ENCODE data around the gene CARF. TPM values are rescaled to one million over a fixed set of nuclear protein-coding genes. Genes with fewer than 3 reads are reported as not detected.
A peak's percentile ranks its signal among the peaks of the same experiment; 100 is the strongest.
"Not testable (repeated sequence)": the region's sequence is repeated elsewhere in the genome, so short reads cannot be mapped to it uniquely, and the experiment has no call there.

Gene CARF
- polyA plus RNA-seq, 3 donors = 1.1 to 4.6 (median 2.8) TPM

DNA sequence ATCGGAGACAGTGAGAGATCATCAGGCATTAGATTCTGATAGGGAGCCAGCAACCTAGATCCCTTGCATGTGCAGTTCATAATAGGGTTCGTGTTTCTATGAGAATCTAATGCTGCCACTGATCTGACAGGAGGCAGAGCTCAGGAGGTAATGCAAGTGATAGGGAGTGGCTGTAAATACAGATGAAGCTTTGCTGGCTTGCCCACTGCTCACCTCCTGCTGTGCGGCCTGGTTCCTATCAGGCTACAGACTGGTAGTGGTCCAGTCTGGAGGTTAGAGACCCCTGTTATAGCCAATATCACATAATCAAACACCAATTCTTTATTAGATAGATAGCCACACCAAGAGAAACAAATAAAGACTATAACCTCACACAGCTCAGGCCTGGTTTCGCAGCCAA is 51.6 kb downstream of the CARF start:
- Mint-ChIP-seq H3K36me3 (peaks cover 12 to 24% of the 10 kb centered on the region in 2 donors), H3K4me1 (peaks cover 4% of the 10 kb centered on the region), H3K9me3 (peaks cover 0 to 2% (median 0%) of the 10 kb centered on the region in 7 donors), H3K27ac (peak overlapping the region in 2 of 7 donors; percentile 25 to 54), H3K27me3 (ENCODE audit: low read depth in 3 of 3) (peaks cover 0 to 2% (median 0%) of the 10 kb centered on the region in 3 donors), H3K4me3 (no peak overlapping the region)
- no peak overlapping the region for H3K4me3 ChIP-seq (replicated peaks in 1 of 3; ENCODE audit: low read depth in 2 of 3, low read length in 3 of 3)
- H3K27me3 ChIP-seq (ENCODE audit: control insufficient read depth in 2 of 2, insufficient read depth in 2 of 2, low read length in 2 of 2) = no peaks in the 10 kb centered on the region
- no peak overlapping the region for H3K27ac ChIP-seq (ENCODE audit: low read depth in 1 of 2, low read length in 2 of 2)
- WGBS (ENCODE audit: insufficient coverage) = 94% methylated on average over 2 of the region's 4 CpGs
- H4K20me1 ChIP-seq (ENCODE audit: insufficient read depth, low read length) = no peaks in the 10 kb centered on the region
- DNase-seq = no peak
- H3K9ac ChIP-seq (ENCODE audit: insufficient read depth, low read length, poor library complexity, severe bottlenecking) = no peak overlapping the region
- intact Hi-C loops (cut with micrococcal nuclease) = loop anchor here in 1 of 2 donors (5.0 kb wide), 1 partner anchor 49 kb away; the partner anchor contains the start of gene NBEAL1
- H3K4me2 ChIP-seq (replicated peaks; ENCODE audit: extremely low read depth, low read length, poor library complexity, severe bottlenecking) = no peak overlapping the region
- H3K4me1 ChIP-seq (ENCODE audit: control insufficient read depth in 1 of 2, insufficient read depth in 2 of 2, low read length in 2 of 2) = peaks cover 0 to 4% of the 10 kb centered on the region in 2 donors
- TF ChIP-seq, protein P1, sequence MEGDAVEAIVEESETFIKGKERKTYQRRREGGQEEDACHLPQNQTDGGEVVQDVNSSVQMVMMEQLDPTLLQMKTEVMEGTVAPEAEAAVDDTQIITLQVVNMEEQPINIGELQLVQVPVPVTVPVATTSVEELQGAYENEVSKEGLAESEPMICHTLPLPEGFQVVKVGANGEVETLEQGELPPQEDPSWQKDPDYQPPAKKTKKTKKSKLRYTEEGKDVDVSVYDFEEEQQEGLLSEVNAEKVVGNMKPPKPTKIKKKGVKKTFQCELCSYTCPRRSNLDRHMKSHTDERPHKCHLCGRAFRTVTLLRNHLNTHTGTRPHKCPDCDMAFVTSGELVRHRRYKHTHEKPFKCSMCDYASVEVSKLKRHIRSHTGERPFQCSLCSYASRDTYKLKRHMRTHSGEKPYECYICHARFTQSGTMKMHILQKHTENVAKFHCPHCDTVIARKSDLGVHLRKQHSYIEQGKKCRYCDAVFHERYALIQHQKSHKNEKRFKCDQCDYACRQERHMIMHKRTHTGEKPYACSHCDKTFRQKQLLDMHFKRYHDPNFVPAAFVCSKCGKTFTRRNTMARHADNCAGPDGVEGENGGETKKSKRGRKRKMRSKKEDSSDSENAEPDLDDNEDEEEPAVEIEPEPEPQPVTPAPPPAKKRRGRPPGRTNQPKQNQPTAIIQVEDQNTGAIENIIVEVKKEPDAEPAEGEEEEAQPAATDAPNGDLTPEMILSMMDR (IDR thresholded peaks at IDR 0.05) = no peak
- no peaks in the 10 kb centered on the region for H3K9me3 ChIP-seq (replicated peaks in 1 of 2; ENCODE audit: control insufficient read depth in 1 of 2, insufficient read depth in 1 of 2, low read length in 2 of 2)
- no peaks in the 10 kb centered on the region for H3K79me2 ChIP-seq (ENCODE audit: insufficient read depth, low read length)
- no peak overlapping the region for H2AFZ ChIP-seq (ENCODE audit: insufficient read depth, low read depth, low read length, poor library complexity, severe bottlenecking)
- peaks cover 2 to 3% of the 10 kb centered on the region in 2 donors for H3K36me3 ChIP-seq (replicated peaks in 1 of 2; ENCODE audit: control insufficient read depth in 1 of 2, insufficient read depth in 2 of 2, low read length in 2 of 2)

DNA sequence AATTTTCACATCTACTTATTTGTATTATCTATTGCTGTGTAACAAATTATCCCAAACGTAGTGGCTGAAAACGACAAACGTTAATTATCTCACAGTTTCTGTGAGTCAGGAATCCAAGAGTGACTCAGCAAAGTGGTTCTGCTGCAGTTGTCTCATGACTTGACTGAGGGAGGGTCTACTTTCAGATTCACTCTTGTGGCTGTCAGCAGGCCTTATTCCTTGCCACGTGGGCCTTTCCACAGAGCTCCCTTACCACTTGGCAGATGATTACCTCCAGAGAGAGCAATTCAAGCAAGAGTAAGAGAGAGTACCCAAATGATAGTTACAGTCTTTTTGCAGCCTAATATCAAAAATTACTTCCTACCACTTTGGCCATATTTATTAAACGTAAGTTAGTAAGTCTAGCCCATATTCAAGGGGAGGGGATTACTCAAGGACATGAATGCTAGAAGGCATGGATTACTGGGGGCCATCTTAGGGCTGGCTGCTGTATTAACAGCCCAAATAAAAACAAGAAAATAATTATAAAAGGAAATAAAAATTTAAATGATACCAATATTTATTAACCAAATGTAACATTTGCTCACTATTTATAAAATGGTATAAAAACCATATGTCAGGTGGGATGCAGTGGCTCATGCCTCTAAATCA is 53.9 kb downstream of the CARF start:
- Histone ChIP-seq H3K79me2 (ENCODE audit: insufficient read depth, low read length) (no peaks in the 10 kb centered on the region), H4K20me1 (ENCODE audit: insufficient read depth, low read length) (no peaks in the 10 kb centered on the region), H2AFZ (ENCODE audit: insufficient read depth, low read depth, low read length, poor library complexity, severe bottlenecking) (no peak overlapping the region), H3K9ac (ENCODE audit: insufficient read depth, low read length, poor library complexity, severe bottlenecking) (no peak overlapping the region), H3K4me2 (replicated peaks; ENCODE audit: extremely low read depth, low read length, poor library complexity, severe bottlenecking) (peak overlapping the region; percentile 5), H3K36me3 (replicated peaks in 1 of 2; ENCODE audit: control insufficient read depth in 1 of 2, insufficient read depth in 2 of 2, low read length in 2 of 2) (peaks cover 2 to 3% of the 10 kb centered on the region in 2 donors), H3K27ac (ENCODE audit: low read depth in 1 of 2, low read length in 2 of 2) (peak overlapping the region in 1 of 2 donors; percentile 6), H3K27me3 (ENCODE audit: control insufficient read depth in 2 of 2, insufficient read depth in 2 of 2, low read length in 2 of 2) (no peaks in the 10 kb centered on the region), H3K4me1 (ENCODE audit: control insufficient read depth in 1 of 2, insufficient read depth in 2 of 2, low read length in 2 of 2) (peaks cover 0 to 4% of the 10 kb centered on the region in 2 donors), H3K4me3 (replicated peaks in 1 of 3; ENCODE audit: low read depth in 2 of 3, low read length in 3 of 3) (no peak overlapping the region), H3K9me3 (replicated peaks in 1 of 2; ENCODE audit: control insufficient read depth in 1 of 2, insufficient read depth in 1 of 2, low read length in 2 of 2) (no peaks in the 10 kb centered on the region)
- Mint-ChIP-seq H3K4me1 (peaks cover 4% of the 10 kb centered on the region), H3K27me3 (ENCODE audit: low read depth in 3 of 3) (peaks cover 0 to 2% (median 0%) of the 10 kb centered on the region in 3 donors), H3K36me3 (peaks cover 10 to 17% of the 10 kb centered on the region in 2 donors), H3K9me3 (no peaks in the 10 kb centered on the region), H3K27ac (peak overlapping the region in 6 of 7 donors; percentile 35 to 81 (median 70)), H3K4me3 (peak overlapping the region in 1 of 2 donors; percentile 48)
- WGBS (ENCODE audit: insufficient coverage) = 0% methylated on average over 1 of the region's 5 CpGs
- intact Hi-C loops (cut with micrococcal nuclease) = loop anchor here in 1 of 2 donors (5.0 kb wide), 1 partner anchor 46 kb away; the partner anchor contains the start of gene NBEAL1
- TF ChIP-seq, protein P1 (IDR thresholded peaks at IDR 0.05) = no peak
- peak; percentile 62 to 81 (median 65) for DNase-seq

DNA sequence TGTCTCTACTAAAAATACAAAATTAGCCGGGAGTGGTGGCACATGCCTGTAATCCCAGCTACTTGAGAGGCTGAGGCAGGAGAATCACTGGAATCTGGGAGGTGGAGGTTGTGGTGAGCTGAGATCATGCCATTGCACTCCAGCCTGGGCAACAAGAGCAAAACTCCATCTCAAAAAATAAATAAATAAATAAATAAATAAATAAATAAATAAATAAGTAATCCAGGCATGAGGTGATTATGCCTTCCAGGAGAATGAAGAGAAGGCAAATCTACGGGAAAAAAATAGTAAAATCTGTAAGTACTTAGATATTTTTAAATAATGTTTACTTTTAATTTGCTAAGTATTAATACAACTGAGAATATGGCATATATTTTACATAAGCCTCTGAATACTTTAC is 57.3 kb downstream of the CARF start:
- not testable (repeated sequence) for H3K36me3 ChIP-seq (replicated peaks in 1 of 2; ENCODE audit: control insufficient read depth in 1 of 2, insufficient read depth in 2 of 2, low read length in 2 of 2); H3K27me3 Mint-ChIP-seq (ENCODE audit: low read depth in 3 of 3); H3K79me2 ChIP-seq (ENCODE audit: insufficient read depth, low read length); H3K27ac Mint-ChIP-seq; H3K27ac ChIP-seq (ENCODE audit: low read depth in 1 of 2, low read length in 2 of 2); H3K27me3 ChIP-seq (ENCODE audit: control insufficient read depth in 2 of 2, insufficient read depth in 2 of 2, low read length in 2 of 2); DNase-seq; H3K4me1 ChIP-seq (ENCODE audit: control insufficient read depth in 1 of 2, insufficient read depth in 2 of 2, low read length in 2 of 2); H3K9me3 Mint-ChIP-seq; H3K4me3 Mint-ChIP-seq; H2AFZ ChIP-seq (ENCODE audit: insufficient read depth, low read depth, low read length, poor library complexity, severe bottlenecking); H3K4me2 ChIP-seq (replicated peaks; ENCODE audit: extremely low read depth, low read length, poor library complexity, severe bottlenecking); H3K9me3 ChIP-seq (replicated peaks in 1 of 2; ENCODE audit: control insufficient read depth in 1 of 2, insufficient read depth in 1 of 2, low read length in 2 of 2); H3K4me3 ChIP-seq (replicated peaks in 1 of 3; ENCODE audit: low read depth in 2 of 3, low read length in 3 of 3); H3K4me1 Mint-ChIP-seq; H4K20me1 ChIP-seq (ENCODE audit: insufficient read depth, low read length); H3K9ac ChIP-seq (ENCODE audit: insufficient read depth, low read length, poor library complexity, severe bottlenecking)
- intact Hi-C loops (cut with micrococcal nuclease) = loop anchor here in 1 of 2 donors (5.0 kb wide), 1 partner anchor 43 kb away; the partner anchor contains the start of gene NBEAL1
- peaks cover 6 to 13% of the 10 kb centered on the region in 2 donors for H3K36me3 Mint-ChIP-seq
- WGBS (ENCODE audit: insufficient coverage) = no CpG with 5 or more reads among the region's 2 CpGs

All from CD14-positive monocyte (primary cell).